CD4-positive, alpha-beta T cell treated with Interleukin-21 for 1 hour (primary cell): Measurements from ENCODE around the gene KRTAP5-7.
"Not testable (repeated sequence)": the region's sequence is repeated elsewhere in the genome, so short reads cannot be mapped to it uniquely, and the experiment has no call there.

Experiments
- DNase-seq: peaks from one replicate; pipeline ENCODE4 v3.0.0-alpha.2; 2020

Gene KRTAP5-7

DNA sequence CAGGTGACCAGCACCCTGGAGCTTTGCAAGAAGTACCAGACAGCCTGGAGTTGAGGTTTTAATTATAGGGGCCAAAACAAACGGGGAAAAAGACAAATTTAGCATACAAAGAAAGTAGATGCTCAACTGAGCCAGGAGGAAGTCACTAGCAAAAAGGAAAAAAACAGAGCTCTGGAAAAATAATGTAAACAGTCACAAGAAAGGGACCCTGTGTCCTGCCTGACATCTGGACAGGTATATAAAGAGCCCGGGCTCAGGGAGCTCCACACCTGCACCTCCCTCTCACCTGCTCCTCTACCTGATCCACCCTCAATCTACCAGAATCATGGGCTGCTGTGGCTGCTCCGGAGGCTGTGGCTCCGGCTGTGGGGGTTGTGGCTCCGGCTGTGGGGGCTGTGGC, 38.2 kb downstream of the KRTAP5-7 start, which contains the start of gene KRTAP5-10:
TSS of gene KRTAP5-10 (plus strand) at position 301 of the 400 bp plus-strand sequence. CDS start at position 326, 25 bp downstream.
- no peak for DNase-seq

DNA sequence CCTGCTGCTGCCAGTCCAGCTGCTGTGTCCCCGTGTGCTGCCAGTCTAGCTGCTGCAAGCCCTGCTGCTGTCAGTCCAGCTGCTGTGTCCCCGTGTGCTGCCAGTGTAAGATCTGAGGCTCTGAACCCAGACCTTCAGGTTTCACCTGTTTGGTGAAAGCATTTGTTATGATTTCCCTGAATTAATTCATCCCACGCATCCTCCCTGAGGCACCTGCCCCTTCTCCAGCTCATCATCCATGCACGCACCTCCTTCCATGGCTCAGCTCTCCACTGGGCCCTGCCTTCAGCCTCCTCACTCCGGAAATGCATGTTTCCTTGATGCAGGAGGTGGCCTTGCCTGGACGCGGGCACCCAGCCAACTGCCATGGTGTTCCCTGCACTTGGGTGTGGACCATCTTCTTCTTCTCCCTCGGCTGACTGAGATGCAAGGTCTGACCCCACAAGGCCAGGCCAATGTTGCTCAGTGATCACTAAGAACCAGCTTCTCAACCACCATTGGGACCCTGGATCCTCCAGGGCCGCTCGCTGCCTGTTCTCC, 39.1 kb downstream of the KRTAP5-7 start:
- DNase-seq = no peak

GRCh38 chr11:71566626-71567599, 39.8 kb downstream of the KRTAP5-7 start:
- not testable (repeated sequence) for DNase-seq

GRCh38 chr11:71567633-71568032, 40.6 kb downstream of the KRTAP5-7 start:
- DNase-seq = not testable (repeated sequence)

DNA sequence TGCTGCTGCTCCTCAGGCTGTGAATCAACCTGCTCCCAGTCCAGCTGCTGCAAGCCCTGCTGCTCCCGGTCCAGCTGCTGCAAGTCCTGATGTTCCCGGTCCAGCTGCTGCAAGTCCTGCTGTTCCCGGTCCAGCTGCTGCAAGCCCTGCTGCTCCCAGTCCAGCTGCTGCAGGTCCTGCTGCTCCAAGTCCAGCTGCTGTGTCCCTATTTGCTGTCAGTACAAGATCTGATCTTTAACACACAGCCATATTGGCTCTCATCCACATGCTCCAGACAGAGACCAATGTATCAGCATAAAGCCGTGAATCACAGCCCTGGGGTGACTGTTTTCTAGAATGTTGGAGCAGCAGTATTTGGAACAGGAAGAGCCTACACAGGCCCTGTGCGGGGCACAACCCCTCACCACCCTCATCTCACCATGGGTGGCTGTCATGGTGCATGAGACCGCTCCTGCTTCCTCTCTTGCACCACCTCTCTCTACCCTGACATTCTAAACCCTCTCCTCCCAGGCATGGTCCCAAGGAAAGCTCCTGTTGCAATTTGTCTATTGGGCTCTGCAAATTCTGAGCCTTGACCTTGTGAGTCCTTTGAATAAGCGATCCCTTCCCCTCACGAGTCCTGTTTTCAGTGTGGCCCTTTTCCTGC, 41.8 kb downstream of the KRTAP5-7 start:
- no peak for DNase-seq

DNA sequence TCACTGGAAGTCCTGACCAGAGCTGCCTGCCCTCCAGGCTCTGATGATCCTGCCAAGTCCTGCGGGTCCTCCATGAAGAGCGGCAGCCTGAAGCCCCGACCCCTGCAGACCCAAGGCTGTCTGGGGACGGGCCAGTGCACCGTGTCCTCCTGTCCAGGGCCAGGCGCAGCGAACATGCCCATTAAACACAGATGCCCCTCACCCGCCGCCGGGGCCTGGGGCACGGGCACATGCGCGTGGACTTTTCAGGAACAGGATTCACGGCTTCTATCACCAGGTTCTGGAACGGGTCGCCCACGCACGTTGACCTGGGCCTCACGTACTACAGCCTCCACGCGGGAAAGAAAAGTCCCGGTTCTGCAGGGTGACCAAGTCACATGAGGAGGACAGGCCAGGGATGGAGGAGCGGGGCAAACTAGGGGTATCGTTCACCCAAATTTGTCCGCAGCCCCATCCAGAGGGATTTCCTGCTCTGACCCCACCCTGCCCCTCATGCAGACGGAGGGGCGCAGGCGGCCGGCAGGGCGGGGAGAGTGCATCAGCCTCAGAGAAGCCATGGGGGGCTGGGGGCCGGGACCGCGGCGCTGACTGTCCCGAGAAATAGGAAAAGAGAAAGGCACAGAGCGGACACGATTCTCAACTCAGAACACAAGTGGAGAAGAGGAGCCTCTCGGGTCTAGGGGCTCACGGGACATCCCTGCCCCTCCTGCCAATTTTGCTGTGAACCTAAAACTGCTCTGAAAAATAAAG, 44.2 kb downstream of the KRTAP5-7 start:
- not testable (repeated sequence) for DNase-seq

DNA sequence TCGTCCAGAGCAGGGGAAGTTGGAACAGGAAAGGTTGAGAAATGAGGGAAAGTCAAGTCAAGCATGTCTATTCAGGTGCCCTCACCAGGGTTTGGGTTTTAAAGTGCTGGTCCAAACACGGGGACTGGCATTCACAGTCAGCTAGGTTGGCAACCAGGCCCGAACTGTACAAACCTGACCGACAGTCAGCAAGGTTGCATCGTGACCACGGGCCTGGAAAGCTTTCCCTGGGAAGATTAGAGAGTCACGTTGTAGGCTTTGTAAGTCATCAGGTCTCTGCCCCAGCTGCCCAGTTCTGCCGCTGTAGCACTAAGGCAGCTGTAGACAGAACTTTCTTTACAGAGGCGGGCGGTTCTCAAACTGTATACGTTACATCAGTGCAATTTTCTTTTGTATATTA, 45.7 kb downstream of the KRTAP5-7 start:
- no peak for DNase-seq

GRCh38 chr11:71574418-71574817, 47.4 kb downstream of the KRTAP5-7 start:
- no peak for DNase-seq

DNA sequence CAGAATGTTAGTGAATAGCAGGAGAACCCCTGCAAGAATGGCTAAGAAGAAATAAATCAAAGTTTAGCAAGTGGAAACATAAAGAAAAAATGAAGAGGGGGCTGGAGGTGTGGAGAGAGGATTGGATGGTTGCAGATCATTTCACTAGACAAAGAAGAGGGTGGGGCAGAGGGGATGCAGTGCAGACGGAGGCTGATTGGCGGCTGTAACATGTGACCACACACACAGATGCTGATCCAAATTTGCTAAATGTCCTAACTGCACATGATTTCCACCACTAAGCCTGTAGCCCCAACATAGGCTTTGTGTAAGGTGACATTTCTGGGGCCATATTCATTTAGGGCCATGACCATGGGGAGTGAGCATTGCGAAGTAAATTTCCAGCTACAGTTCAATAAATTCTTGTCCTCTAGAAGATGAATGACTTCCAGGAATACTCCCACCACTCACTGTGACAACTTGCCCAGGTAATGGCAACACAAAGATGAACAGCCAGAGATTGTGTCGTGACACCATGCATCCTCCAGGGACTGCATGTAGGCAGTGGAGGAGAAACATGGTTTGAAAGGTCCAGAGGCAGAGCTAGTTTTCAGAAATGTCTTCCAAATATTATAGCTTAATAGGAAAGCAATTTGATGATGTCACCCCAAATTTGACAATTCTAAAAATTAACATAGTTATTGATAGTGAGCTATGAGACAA, 48.8 kb downstream of the KRTAP5-7 start:
- no peak for DNase-seq

DNA sequence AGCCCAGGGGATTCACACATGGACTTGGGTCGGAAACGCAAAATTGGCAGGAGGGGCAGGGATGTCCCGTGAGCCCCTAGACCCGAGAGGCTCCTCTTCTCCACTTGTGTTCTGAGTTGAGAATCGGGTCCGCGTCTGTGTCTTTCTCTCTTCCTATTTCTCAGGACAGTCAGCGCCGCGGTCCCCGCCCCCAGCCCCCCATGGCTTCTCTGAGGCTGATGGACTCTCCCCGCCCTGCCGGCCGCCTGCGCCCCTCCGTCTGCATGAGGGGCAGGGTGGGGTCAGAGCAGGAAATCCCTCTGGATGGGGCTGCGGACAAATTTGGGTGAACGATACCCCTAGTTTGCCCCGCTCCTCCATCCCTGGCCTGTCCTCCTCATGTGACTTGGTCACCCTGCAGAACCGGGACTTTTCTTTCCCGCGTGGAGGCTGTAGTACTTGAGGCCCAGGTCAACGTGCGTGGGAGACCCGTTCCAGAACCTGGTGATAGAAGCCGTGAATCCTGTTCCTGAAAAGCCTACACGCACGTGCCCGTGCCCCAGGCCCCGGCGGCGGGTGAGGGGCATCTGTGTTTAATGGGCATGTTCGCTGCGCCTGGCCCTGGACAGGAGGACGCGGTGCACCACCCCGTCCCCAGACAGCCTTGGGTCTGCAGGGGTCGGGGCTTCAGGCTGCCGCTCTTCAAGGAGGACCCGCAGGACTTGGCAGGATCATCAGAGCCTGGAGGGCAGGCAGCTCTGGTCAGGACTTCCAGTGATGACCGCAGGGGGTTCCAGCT, 49.8 kb downstream of the KRTAP5-7 start:
- not testable (repeated sequence) for DNase-seq

GRCh38 chr11:71577469-71578004, 50.5 kb downstream of the KRTAP5-7 start:
- DNase-seq = no peak
